ENCODE measurements around the gene SIX4.

The SIX4 gene

DNA sequence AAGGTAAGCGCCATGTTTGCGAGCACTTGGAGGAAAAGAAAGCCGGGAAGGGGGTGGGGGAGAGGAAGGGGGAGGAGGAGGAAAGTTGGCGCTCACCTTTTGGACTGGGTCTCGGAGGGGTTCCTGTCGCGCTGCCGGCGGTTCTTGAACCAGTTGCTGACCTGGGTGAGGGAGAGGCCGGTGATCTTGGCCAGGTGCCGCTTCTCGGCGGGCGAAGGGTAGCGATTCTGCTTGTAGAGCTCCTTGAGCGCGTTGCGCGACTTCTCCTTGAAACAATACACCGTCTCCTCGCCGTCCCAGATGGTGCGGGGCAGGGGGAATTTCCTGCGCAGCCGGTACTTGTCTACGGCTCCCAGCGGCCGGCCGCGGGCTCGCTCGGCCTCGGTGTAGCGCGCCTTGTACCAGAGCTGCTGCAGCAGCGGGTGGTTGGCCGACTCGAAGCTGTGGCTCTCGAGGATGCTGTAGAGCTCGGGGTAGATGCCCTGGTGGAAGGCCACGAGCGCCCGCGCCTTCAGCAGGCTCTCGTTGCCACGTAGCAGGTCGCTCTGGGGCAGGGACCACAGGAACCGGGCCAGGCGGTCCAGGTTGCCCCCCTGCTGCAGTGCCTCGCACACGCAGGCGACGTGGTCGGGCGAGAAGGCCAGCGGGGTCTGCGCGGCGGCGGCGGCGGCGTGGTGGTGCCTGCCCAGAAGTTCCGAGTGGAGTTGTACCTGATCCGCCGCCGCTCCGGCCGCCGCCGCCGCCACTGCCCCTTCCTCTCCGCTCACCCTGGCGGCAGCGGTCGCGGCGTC lies 840 bp downstream of the SIX4 start:
- no peak for DNase-seq (ENCODE audit: low read depth, low spot score)
- H3K4me3 ChIP-seq (ENCODE audit: low read length), result peak overlapping the region; percentile 53

DNA sequence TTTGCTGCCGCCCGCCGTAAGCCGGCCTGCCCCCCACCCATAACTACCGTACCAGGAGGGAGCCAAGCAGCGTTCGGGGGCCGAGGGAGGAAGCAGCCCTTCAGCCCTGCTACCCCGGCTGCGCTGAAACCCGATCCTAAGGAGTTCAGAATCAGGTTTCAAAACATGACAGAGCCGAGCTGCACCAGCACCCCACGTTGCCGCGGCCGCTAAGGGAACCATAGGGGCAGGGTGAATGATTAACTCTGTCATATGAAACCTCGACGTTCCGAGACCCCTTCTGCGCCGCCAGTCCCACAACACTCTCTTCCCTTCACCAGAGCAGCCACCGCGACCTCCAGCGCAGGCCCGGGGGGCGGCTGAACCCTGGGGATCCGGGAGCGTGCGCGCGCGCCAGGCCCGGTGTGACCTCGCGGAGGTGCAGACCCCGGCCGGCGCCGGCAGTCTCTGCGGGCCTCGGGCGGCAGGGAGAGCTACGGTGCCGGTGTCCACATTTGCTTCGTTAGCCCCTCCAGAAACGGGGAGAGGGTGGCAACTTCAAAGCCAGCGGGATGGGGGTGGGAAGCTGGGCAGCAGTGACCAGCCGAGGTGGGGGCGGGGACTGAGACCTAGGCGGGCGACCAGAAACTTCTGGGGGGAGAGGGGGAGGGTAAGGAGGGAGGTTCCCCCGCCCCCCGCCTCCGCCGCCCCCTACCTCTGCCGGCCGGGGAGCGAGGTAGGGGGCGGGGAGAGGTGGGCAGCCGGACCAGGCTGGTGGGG lies 1.6 kb downstream of the SIX4 start:
- no peak for DNase-seq (ENCODE audit: low read depth, low spot score)
- peak overlapping the region; percentile 53 for H3K4me3 ChIP-seq (ENCODE audit: low read length)

DNA sequence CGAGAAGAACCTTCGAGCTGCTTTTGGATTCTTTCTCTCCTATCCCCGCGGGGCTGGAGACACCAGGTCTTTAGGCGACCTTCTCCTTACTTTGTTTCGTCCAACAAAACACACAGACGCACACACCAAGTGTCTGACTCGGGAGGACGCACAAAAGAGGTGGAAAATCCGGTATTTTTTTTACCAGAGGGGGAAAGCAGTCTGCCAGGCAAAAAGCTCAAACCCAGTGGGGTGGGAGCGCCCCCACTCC lies 2.1 kb downstream of the SIX4 start:
- DNase-seq (ENCODE audit: low read depth, low spot score), result no peak
- H3K4me3 ChIP-seq (ENCODE audit: low read length), result peak overlapping the region; percentile 53

DNA sequence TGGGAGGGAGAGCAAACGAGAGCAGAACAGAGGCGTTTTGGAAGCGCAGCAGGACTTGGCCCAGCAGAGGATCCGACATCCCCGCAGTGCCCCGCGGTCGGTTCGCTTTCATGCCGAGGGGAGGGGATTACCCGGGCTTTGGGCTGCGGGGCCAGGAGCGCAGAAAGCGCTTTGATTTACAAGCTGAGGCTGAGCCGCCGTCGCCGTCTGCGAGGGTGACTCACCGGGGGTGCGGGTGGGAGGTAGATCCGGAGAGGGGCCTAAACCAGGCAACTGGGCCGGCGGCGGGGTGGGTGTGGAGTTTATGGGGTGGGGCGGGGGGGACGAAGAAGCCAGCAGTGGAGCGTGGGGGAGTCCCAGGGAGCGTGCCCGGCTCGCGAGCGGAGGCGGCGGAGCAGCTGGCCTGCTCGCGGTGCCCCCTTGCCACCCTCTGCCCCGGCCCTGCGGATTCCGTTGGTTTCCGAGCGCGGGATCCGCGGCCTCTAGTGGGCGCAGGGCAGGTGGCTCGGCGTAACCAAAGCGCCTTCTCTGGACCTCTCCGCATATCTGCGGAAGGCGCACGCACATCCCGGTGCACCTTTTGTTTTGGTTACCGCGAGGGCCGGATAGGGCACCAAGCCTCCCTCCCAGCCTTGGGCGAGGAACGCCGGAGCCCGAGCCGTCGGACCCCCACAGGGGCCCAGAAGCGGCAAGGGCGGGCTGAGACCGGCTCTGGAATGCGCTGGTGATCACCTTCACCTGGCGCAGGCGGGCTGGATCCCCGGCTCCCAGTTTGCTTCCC lies 2.6 kb downstream of the SIX4 start:
- DNase-seq (ENCODE audit: low read depth, low spot score), result no peak
- peak overlapping the region; percentile 53 for H3K4me3 ChIP-seq (ENCODE audit: low read length)

DNA sequence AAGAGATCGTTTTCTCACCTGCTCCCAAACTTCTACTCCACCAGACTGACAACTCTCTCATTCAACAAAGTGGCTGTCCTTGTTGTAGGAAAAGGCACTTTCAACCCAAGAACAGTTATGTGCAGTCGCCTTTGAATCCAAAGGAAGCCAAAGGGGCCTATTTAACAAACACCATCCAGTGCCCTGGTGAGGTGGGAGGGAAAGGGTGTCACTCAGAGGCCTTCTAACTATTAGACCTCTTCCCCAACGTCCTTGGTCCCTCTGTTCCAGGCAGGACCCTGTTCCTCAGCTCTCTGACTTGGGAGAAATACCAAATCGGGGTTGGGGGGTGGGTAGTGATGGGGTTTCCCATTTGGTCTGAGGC lies 3.2 kb downstream of the SIX4 start:
- DNase-seq (ENCODE audit: low read depth, low spot score), result no peak
- H3K4me3 ChIP-seq (ENCODE audit: low read length), result no peak overlapping the region

DNA sequence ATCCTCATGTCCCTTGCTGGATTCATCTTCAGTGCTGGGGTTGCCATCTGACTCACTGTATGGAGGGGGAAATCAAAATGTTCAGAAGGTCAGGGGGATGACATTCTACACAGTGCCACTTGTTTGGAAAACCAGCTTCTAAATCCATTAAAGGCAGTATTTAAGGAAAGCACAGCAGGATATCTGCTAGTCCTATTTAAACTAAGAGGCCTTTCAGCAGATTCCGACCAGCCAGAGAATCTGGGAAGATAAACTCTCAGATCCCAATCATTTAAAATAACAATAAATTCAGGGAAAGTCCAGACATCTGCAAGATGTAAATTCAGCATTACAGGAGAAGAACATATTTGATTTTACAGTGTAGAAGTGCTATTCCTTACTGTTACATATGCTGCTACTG lies 3.8 kb downstream of the SIX4 start:
- no peak for DNase-seq (ENCODE audit: low read depth, low spot score)
- H3K4me3 ChIP-seq (ENCODE audit: low read length), result no peak overlapping the region

DNA sequence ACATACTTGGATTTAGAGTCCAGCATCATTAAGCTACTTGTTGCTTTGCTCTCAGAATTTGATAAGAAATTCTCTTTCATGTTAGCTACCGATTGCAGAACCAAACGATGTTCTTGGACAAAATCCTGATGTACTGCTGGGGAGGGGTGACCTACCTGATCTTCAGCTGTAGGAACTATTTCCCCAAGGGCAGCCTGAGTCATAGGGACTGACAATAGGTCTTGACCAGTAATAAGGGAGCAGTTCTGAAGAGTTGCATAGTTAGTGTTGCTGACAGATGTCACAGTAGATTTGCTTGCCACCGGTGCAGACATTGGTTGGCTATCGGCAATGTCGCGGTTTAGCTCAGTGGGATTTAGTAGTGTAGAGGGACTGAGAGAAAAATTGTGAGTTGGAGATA lies 10.6 kb downstream of the SIX4 start:
- DNase-seq (ENCODE audit: low read depth, low spot score), result no peak

DNA sequence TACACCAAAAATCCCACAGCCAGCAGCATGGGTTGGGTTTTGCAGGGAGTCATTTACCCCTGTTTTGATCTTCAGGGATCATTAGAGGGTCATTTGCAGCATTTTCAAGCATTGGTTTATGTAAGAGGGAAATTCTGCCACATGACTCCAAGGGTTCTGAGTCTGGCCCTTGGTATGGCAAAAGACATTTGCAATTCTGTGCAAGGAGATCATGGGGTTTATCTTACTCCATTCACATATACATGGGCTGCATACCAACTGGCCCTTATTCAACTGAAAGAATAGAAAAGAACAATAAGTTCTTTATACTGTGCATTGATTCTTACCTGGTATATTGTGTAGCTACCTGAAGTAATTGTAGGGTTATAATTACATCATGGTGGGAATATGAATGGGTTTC lies 13.7 kb downstream of the SIX4 start:
- DNase-seq (ENCODE audit: low read depth, low spot score), result no peak
- no peak overlapping the region for H3K4me3 ChIP-seq (ENCODE audit: low read length)

More for the DNA sequence above, 10.6 kb downstream of the SIX4 start:
- no peak overlapping the region for H3K4me3 ChIP-seq (ENCODE audit: low read length)

DNA sequence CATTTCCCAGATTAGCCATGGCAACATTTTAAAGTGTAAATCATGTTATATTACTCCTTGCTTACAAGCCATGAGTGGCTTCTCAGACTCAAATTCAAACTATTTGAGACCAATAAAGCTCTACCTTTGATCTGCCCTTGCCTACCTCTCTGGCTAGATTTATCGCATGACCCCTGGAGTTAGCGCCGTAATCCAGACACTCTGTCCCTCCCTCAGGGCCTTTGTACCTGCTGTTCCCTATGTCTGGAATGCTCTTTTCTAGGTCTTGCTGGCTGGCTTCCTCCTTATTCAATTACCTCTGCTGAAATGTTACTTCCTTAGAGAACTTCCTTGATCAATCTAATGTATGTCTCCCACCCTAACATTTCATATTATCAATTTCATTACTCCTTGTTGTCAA lies 16.3 kb downstream of the SIX4 start:
- DNase-seq (ENCODE audit: low read depth, low spot score), result no peak
- H3K4me3 ChIP-seq (ENCODE audit: low read length), result no peak overlapping the region

DNA sequence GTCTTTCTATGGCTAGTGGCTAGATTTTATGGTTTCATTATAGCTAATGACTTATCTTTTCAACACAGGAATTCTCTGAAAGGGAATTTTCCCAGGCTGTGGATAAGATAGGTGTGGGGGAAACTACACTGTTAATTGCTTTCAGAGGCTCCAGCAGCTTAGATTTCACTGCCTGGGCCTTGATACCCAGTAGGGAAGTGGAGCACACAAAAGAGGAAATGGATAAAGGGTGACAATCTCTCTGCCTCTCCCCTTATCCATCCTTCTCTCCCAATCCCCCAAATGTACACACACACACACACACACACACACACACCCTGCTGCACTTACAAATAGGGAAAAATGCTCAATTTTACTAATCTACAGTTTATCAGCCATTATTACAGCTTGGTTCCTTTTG lies 19.1 kb downstream of the SIX4 start:
- no peak for DNase-seq (ENCODE audit: low read depth, low spot score)

DNA sequence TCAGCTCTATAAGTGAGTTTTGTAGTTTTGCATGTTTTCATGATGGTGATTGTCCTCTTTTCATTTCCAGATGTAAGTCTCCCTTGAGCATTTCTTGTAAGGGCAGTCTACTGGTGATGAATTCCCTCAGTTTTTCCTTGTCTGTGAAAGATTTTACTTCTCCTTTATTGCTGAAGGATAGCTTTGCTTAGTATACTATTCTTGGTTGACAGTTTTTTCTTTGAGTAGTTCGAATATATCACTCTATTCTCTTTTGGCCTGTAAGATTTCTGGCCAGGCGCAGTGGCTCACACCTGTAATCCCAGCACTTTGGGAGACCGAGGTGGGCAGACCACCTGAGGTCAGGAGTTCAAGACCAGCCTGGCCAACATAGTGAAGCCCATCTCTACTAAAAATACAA lies 23.6 kb downstream of the SIX4 start:
- no peak for DNase-seq (ENCODE audit: low read depth, low spot score)
- H3K4me3 ChIP-seq (ENCODE audit: low read length), result no peak overlapping the region

More for the DNA sequence above, 19.1 kb downstream of the SIX4 start:
- no peak overlapping the region for H3K4me3 ChIP-seq (ENCODE audit: low read length)

DNA sequence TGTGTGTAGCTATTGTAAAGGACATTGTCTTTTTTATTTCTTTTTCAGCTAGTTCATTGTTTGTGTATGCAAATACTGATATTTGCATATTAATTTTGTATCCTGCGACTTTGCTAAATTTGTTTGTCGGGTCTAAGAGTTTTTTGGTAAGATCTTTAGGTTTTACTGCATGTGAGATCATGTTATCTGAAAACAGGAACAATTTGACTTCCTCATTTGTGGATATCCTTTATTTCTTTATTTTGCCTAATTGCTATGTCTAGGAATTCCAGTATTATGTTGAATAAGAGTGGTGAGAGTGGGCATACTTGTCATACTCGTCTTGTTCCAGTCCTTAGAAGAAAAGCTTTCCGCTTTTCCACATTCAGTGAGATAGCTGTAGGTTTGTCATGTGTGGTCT lies 28.8 kb downstream of the SIX4 start:
- H3K4me3 ChIP-seq (ENCODE audit: low read length), result no peak overlapping the region
- DNase-seq (ENCODE audit: low read depth, low spot score), result no peak

DNA sequence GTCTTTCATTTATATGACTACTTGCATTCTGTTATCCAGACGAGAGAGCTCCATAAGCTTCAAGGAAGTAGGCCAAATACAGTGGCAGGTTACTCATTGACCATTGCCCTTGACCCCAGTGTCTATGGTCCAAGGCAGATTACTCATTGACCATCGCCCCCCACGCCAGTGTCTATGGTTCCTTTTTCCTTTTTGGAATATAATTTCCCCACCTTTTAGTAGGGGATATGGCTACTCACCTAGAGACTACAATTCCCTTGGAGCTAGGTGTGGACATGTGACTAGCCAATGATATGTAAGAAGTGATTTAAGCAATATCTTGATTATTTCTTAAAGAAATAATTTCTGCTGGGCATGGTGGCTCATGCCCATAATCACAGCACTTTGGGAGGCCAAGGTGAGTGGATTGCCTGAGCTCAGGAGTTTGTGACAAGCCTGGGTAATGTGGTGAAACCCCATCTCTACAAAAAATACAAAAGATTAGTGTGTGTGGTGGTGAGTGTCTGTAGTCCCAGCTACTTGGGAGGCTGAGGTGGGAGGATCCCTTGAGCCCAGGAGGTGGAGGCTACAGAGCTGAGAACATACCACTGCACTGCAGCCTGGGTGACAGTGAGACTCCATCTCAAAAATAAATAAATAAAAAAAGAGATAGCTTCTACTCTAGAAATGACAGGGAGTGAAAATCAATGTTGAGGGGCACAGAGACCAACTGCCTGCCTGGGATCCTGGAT lies 32.6 kb downstream of the SIX4 start:
- no peak overlapping the region for H3K4me3 ChIP-seq (ENCODE audit: low read length)
- DNase-seq (ENCODE audit: low read depth, low spot score), result no peak

DNA sequence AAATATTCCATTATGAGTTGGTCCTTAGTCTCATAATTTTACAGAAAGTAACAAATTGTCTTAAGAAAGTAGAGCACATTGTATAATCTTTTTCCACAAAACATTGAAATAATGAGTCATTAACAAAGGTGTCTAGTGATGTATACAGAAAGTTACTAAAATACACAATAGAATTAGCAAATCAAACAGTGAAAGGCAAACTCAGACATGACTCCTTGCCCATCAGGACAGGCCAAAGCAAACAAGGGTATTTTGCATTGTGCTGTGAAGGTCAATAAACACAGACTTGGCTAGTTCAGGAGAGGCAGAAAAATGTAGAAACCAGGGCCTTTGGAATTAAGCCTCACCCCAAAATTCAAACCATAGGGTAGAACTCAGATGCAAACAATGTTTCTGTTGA lies 37.3 kb downstream of the SIX4 start:
- H3K4me3 ChIP-seq (ENCODE audit: low read length), result no peak overlapping the region

DNA sequence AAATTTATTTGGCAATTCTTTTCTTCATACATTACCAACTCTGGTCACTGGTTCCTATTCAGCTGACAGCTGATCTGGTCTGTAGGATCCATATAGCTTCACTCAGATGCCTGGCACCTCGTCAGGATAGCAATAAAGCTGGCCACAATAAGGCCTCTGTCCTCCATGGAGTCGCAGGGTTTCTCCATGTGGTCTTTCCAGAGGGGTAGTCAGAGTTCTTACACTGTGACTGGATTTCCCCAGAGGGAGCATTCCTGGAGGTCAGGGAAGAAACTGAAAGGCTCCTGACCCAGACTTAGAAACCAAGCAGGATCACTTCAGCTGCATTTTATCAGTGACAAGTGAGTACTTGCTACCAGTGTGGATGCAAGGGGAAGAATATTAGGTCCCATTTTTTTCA lies 39.9 kb downstream of the SIX4 start:
- DNase-seq (ENCODE audit: low read depth, low spot score), result no peak
- H3K4me3 ChIP-seq (ENCODE audit: low read length), result no peak overlapping the region

More for the DNA sequence above, 37.3 kb downstream of the SIX4 start:
- DNase-seq (ENCODE audit: low read depth, low spot score), result no peak

DNA sequence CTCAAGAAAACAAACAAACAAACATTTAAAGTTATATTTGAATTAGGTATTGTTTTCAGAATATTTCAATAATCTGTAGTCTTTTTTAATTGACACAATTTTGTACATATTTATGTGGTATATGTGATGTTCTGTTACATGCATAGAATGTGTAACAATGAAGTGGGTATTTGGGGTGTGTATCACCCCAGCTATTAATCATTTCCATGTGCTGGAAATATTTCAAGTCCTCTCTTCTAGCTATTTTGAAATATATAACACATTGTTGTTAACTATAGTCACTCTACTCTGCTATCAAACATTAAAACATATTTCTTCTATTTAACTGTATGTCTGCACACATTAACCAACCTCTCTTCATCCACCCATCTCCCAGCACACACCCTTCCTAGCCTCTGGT lies 42.9 kb downstream of the SIX4 start:
- no peak overlapping the region for H3K4me3 ChIP-seq (ENCODE audit: low read length)
- no peak for DNase-seq (ENCODE audit: low read depth, low spot score)

DNA sequence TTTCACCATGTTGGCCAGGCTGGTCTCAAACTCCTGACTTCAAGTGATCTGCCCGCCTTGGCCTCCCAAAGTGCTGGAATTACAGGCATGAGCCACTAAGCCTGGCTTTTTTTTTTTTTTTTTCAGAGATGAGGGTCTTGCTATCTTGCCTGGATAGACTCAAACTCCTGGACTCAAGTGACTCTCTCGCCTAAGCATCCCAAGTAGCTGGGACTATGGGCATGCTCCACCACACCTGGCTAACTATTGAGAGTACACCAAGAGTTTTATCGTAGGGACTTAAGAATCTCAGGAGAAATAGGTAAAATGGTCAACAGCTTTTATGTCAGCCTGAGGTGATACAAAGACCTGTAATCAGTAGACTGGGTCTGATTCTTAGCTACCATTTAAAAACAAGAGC lies 43.6 kb downstream of the SIX4 start:
- DNase-seq (ENCODE audit: low read depth, low spot score), result no peak
- no peak overlapping the region for H3K4me3 ChIP-seq (ENCODE audit: low read length)

DNA sequence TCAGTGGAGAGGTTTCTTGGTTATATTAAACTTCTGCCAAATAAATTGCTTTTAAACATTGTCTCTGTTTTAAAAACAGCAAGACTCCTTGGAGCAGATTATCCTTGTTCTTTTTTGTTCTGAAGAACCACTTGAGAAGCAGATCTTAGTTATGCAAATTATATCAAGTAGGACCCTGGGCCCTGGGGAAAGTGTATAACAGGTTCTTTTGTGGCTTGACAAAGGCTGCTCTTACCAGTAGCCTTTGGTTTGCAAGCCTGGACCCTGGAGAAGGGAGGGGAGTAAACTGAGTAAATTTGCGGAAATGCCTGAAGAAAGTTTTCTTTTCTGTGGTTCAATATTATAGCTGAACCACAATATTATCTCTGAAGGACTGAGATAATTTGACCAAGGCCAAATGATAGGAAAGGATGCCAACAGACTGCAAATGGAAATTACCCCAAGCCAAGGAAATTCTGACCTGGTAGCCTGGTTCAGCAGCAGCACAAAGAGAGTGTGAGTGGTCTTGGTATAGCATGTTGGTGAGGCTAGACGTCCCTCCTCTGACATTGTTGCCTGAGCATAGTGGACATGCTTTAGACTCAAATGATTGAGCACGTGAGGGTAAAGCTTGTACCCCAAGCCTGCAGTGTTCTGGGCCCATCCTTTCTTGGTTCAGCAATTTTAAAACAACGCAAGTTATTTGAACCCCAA lies 44.4 kb downstream of the SIX4 start:
- H3K4me3 ChIP-seq (ENCODE audit: low read length), result no peak overlapping the region
- DNase-seq (ENCODE audit: low read depth, low spot score), result no peak

DNA sequence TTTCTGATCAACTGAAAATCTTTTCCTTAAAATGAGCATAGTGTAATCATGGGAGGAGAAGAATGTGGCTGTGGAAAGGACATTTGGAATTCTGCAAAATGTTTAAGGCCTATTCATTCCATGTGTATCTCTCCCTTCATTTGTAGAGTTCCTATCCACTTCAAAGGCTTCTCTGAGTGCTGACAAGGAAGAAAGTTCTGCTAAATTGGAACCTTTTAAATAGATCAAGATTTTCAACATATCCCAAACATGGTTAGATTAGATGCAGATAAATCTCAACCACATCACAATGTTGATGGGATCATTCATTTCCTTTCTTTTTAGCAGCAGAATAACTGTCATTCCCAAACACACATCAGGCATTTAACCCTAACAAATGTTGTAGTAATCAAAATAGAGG lies 46.5 kb downstream of the SIX4 start:
- no peak overlapping the region for H3K4me3 ChIP-seq (ENCODE audit: low read length)
- no peak for DNase-seq (ENCODE audit: low read depth, low spot score)
